Neural cell (in vitro differentiated cells): ENCODE results near the gene RHEBL1. TPM values are rescaled to one million over a fixed set of nuclear protein-coding genes. Genes with fewer than 3 reads are reported as not detected.

Source experiments
- H2AFZ ChIP-seq: fragments of 200-600, 300-800 bp; sonication (generic), shearing (Covaris generic); 2 replicates; pipeline ENCODE4 v1.6.0; 2014; ENCODE audit warnings: low read depth, mild to moderate bottlenecking, antibody characterized with exemption, low read length, moderate library complexity
- H3F3A ChIP-seq: fragments of 200-600 bp; shearing (Covaris generic); 2 replicates; pipeline ENCODE4 v1.6.1; 2016; ENCODE audit warnings: mild to moderate bottlenecking, moderate library complexity, mixed read lengths, antibody characterized with exemption, low read length; ENCODE audit not compliant: insufficient read depth, poor library complexity, severe bottlenecking
- H3K27ac ChIP-seq: fragments of 200-600, 300-800 bp; sonication (generic), shearing (Covaris generic); 2 replicates; pipeline ENCODE4 v1.5.1; 2014; ENCODE audit warnings: mild to moderate bottlenecking, low read length, moderate library complexity
- H3K27me3 ChIP-seq: fragments of 300-800, 200-600 bp; sonication (generic), shearing (Covaris generic); 2 replicates; pipeline ENCODE4 v1.6.0; 2014; ENCODE audit warnings: mild to moderate bottlenecking, low read depth, low read length, moderate library complexity; ENCODE audit not compliant: insufficient read depth
- H3K36me3 ChIP-seq: fragments of 300-800, 200-600 bp; sonication (generic), shearing (Covaris generic); 2 replicates; pipeline ENCODE4 v1.5.1; 2014; ENCODE audit warnings: mild to moderate bottlenecking, antibody characterized with exemption, low read length, moderate library complexity; ENCODE audit not compliant: insufficient read depth
- H3K4me2 ChIP-seq: fragments of 300-800, 200-600 bp; sonication (generic), shearing (Covaris generic); 2 replicates; pipeline ENCODE4 v1.6.0; 2014; ENCODE audit warnings: mild to moderate bottlenecking, low read length
- H3K4me3 ChIP-seq: fragments of 300-800, 200-600 bp; sonication (generic), shearing (Covaris generic); 2 replicates; pipeline ENCODE4 v1.5.1; 2014; ENCODE audit warnings: mild to moderate bottlenecking, low read length, moderate library complexity
- H3K79me2 ChIP-seq: fragments of 200-600 bp; shearing (Covaris generic); replicated peaks from 2 replicates; pipeline ENCODE4 v1.6.0; 2014; ENCODE audit warnings: mild to moderate bottlenecking, low read length, moderate library complexity; ENCODE audit not compliant: insufficient read depth
- H3K9ac ChIP-seq: fragments of 300-800, 200-600 bp; sonication (generic), shearing (Covaris generic); 2 replicates; pipeline ENCODE4 v1.6.1; 2016; ENCODE audit warnings: mild to moderate bottlenecking, low read length, mixed read lengths
- H3K9me2 ChIP-seq: fragments of 200-600 bp; shearing (Covaris generic); 2 replicates; pipeline ENCODE4 v1.6.1; 2016; ENCODE audit warnings: mild to moderate bottlenecking, low read length, mixed read lengths; ENCODE audit not compliant: insufficient read depth
- H3K9me3 ChIP-seq: fragments of 200-600, 300-800 bp; sonication (generic), shearing (Covaris generic); 2 replicates; pipeline ENCODE4 v1.6.1; 2016; ENCODE audit warnings: mild to moderate bottlenecking, mixed run types, low read length, moderate library complexity, mixed read lengths
- H4K20me1 ChIP-seq: fragments of 200-600 bp; shearing (Covaris generic); 2 replicates; pipeline ENCODE4 v1.6.1; 2016; ENCODE audit warnings: mild to moderate bottlenecking, mixed run types; ENCODE audit not compliant: insufficient read depth
- EP300 ChIP-seq: fragments of 450-650 bp; conservative IDR thresholded peaks from 2 replicates; pipeline ENCODE4 v1.6.1; 2014; ENCODE audit warnings: antibody characterized with exemption, mild to moderate bottlenecking, moderate library complexity; ENCODE audit not compliant: poor library complexity, severe bottlenecking
- EZH2 ChIP-seq: fragments of 200-600, 300-800 bp; shearing (Covaris generic), sonication (generic); IDR thresholded peaks from 2 replicates; pipeline ENCODE4 v1.6.1; 2014; ENCODE audit warnings: antibody characterized with exemption, low read length, borderline replicate concordance, mild to moderate bottlenecking; ENCODE audit not compliant: insufficient read depth, poor library complexity, severe bottlenecking
- MXI1 ChIP-seq: fragments of 450-650 bp; conservative IDR thresholded peaks from 2 replicates; pipeline ENCODE4 v1.6.1; 2014; ENCODE audit warnings: antibody characterized with exemption, mild to moderate bottlenecking; ENCODE audit not compliant: poor library complexity, severe bottlenecking
- POLR2AphosphoS5 ChIP-seq: IDR thresholded peaks from 2 replicates; pipeline ENCODE4 v1.6.1; 2012
- RAD21 ChIP-seq: fragments of 450-650 bp; conservative IDR thresholded peaks from 2 replicates; pipeline ENCODE4 v1.6.1; 2014; ENCODE audit warnings: antibody characterized with exemption, mild to moderate bottlenecking, moderate library complexity
- SMC3 ChIP-seq: fragments of 450-650 bp; conservative IDR thresholded peaks from 2 replicates; pipeline ENCODE4 v1.6.1; 2014; ENCODE audit warnings: antibody characterized with exemption, mild to moderate bottlenecking, moderate library complexity; ENCODE audit not compliant: poor library complexity
- TAF1 ChIP-seq: IDR thresholded peaks from 2 replicates; pipeline ENCODE4 v1.6.1; 2012; ENCODE audit warnings: low read depth
- polyA plus RNA-seq: library from polyadenylated mRNA; depleted of rRNA; stranded (reverse); fragments of >200 nt; gene quantifications from 2 replicates; pipeline ENCODE4 v1.2.3, GENCODE V29; 2014
- TF ChIP-seq, protein P1 (sequence below): IDR thresholded peaks from 2 replicates; pipeline ENCODE4 v1.6.1; 2012; ENCODE audit warnings: borderline replicate concordance
- TF ChIP-seq, protein P2 (sequence below): fragments of 450-650 bp; IDR thresholded peaks from 2 replicates; pipeline ENCODE4 v1.5.1; 2014; ENCODE audit warnings: antibody characterized with exemption, mild to moderate bottlenecking, moderate library complexity; ENCODE audit not compliant: poor library complexity, severe bottlenecking

RHEBL1 gene
- polyA plus RNA-seq, 1 donor from 2014 or later, result 0.68 TPM

DNA sequence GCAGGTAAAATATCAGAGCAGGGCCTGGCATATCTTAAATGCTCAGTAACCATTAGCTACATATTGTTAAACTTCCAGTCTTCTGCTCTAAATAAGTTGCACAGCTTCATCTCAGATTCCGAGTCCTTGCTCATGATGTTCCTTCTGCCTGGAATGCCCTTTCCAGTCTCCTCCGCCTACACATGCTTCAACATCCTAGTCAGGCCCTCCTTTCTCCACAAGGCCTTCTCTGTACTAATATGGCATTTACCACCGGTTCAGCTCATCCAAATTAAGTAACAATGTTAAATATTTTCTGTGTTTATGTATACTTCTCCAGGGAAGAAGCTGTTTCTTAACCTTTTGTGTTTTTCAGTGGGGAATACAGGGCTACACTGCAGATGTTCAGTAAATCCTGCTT is 16.3 kb upstream of the RHEBL1 start:
- H3K27me3 ChIP-seq, result peaks cover 39% of the 10 kb centered on the region
- H3K27ac ChIP-seq, result no peak overlapping the region
- H3K9ac ChIP-seq, result no peak overlapping the region
- no peaks in the 10 kb centered on the region for H3K79me2 ChIP-seq
- H4K20me1 ChIP-seq, result no peaks in the 10 kb centered on the region
- no peak overlapping the region for H2AFZ ChIP-seq
- no peaks in the 10 kb centered on the region for H3K9me3 ChIP-seq
- no peaks in the 10 kb centered on the region for H3K36me3 ChIP-seq
- no peak for TF ChIP-seq EP300
- TF ChIP-seq, protein P1, sequence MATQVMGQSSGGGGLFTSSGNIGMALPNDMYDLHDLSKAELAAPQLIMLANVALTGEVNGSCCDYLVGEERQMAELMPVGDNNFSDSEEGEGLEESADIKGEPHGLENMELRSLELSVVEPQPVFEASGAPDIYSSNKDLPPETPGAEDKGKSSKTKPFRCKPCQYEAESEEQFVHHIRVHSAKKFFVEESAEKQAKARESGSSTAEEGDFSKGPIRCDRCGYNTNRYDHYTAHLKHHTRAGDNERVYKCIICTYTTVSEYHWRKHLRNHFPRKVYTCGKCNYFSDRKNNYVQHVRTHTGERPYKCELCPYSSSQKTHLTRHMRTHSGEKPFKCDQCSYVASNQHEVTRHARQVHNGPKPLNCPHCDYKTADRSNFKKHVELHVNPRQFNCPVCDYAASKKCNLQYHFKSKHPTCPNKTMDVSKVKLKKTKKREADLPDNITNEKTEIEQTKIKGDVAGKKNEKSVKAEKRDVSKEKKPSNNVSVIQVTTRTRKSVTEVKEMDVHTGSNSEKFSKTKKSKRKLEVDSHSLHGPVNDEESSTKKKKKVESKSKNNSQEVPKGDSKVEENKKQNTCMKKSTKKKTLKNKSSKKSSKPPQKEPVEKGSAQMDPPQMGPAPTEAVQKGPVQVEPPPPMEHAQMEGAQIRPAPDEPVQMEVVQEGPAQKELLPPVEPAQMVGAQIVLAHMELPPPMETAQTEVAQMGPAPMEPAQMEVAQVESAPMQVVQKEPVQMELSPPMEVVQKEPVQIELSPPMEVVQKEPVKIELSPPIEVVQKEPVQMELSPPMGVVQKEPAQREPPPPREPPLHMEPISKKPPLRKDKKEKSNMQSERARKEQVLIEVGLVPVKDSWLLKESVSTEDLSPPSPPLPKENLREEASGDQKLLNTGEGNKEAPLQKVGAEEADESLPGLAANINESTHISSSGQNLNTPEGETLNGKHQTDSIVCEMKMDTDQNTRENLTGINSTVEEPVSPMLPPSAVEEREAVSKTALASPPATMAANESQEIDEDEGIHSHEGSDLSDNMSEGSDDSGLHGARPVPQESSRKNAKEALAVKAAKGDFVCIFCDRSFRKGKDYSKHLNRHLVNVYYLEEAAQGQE, result no peak
- TF ChIP-seq, protein P2, sequence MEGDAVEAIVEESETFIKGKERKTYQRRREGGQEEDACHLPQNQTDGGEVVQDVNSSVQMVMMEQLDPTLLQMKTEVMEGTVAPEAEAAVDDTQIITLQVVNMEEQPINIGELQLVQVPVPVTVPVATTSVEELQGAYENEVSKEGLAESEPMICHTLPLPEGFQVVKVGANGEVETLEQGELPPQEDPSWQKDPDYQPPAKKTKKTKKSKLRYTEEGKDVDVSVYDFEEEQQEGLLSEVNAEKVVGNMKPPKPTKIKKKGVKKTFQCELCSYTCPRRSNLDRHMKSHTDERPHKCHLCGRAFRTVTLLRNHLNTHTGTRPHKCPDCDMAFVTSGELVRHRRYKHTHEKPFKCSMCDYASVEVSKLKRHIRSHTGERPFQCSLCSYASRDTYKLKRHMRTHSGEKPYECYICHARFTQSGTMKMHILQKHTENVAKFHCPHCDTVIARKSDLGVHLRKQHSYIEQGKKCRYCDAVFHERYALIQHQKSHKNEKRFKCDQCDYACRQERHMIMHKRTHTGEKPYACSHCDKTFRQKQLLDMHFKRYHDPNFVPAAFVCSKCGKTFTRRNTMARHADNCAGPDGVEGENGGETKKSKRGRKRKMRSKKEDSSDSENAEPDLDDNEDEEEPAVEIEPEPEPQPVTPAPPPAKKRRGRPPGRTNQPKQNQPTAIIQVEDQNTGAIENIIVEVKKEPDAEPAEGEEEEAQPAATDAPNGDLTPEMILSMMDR, result no peak
- no peak for TF ChIP-seq EZH2
- no peak for TF ChIP-seq SMC3
- TF ChIP-seq RAD21, result no peak
- no peak for TF ChIP-seq MXI1
- TF ChIP-seq TAF1, result no peak
- TF ChIP-seq POLR2AphosphoS5, result no peak
- H3K4me3 ChIP-seq, result no peak overlapping the region
- H3K9me2 ChIP-seq, result no peaks in the 10 kb centered on the region
- no peak overlapping the region for H3K4me2 ChIP-seq
- no peaks in the 10 kb centered on the region for H3F3A ChIP-seq

DNA sequence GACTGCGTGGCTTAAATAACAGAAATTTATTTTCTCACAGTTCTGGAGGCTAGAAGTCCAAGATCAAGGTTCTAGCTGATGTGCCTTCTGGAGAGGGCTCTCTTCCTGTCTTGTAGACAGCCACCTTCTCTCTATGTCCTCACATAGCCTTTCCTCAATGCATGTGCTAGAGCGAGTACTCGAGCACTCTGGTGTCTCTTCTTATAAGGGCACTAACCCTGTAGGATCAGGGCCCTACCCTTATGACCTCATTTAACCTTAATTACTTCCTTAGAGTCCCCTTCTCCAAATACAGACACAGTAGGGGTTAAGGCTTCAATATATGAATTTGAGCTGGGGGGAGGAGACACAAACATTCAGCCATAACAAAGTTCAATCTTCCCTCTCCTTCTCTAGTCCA is 14.7 kb upstream of the RHEBL1 start:
- Histone ChIP-seq H2AFZ (no peak overlapping the region), H3K4me2 (no peak overlapping the region), H3K9me3 (no peaks in the 10 kb centered on the region), H3K27ac (no peak overlapping the region), H3K36me3 (no peaks in the 10 kb centered on the region), H3K9me2 (no peaks in the 10 kb centered on the region), H3F3A (no peaks in the 10 kb centered on the region), H3K4me3 (no peak overlapping the region), H3K9ac (no peak overlapping the region), H3K79me2 (no peaks in the 10 kb centered on the region), H4K20me1 (no peaks in the 10 kb centered on the region), H3K27me3 (peaks cover 22% of the 10 kb centered on the region)
- TF ChIP-seq, protein P2, result no peak
- TF ChIP-seq TAF1, result no peak
- TF ChIP-seq EP300, result no peak
- TF ChIP-seq RAD21, result no peak
- no peak for TF ChIP-seq EZH2
- TF ChIP-seq POLR2AphosphoS5, result no peak
- TF ChIP-seq, protein P1, result no peak
- TF ChIP-seq SMC3, result no peak
- no peak for TF ChIP-seq MXI1
